IMR-90 (cell line): Measurements from ENCODE around the gene OSBPL3. TPM values are rescaled to one million over a fixed set of nuclear protein-coding genes. Genes with fewer than 3 reads are reported as not detected.

Experiments
- ATAC-seq: fragments of 200-7000 bp; cut with Tn5 transposase; 2 replicates; pipeline ENCODE4 v1.9.1; 2020; ENCODE audit warnings: low read depth, mild to moderate bottlenecking, moderate library complexity
- BruUV-seq: library from RNA; stranded (reverse); fragments of 400-500 nt; replicated peaks from 2 replicates; lab custom pipeline; 2021; lab: Mats Ljungman, UMichigan
- CTCF ChIA-PET: fragments of 300-600 bp; formaldehyde crosslinking; extraction: SDS; loops from one replicate; lab custom pipeline; 2021; ENCODE audit warnings: antibody characterized with exemption; lab: Yijun Ruan, JAX
- POLR2A ChIA-PET: fragments of 300-600 bp; sonication (Branson Sonifier 250); formaldehyde crosslinking; loops from one replicate; lab custom pipeline; 2022; ENCODE audit warnings: antibody characterized with exemption; ENCODE audit not compliant: unreplicated experiment; lab: Charles Lee
- DNase-seq: peaks from one replicate; pipeline ENCODE4 v3.0.0; 2013
- H2AFZ ChIP-seq: replicated peaks from 2 replicates; pipeline ENCODE3; 2013; ENCODE audit warnings: low read length, mild to moderate bottlenecking; ENCODE audit not compliant: poor library complexity
- H2AK5ac ChIP-seq: 2 replicates; pipeline ENCODE4 v1.6.1; 2013; ENCODE audit warnings: low read depth, low read length, inconsistent platforms
- H2AK9ac ChIP-seq: replicated peaks from 2 replicates; pipeline ENCODE3; 2013; ENCODE audit warnings: mild to moderate bottlenecking, low read depth, low read length, moderate library complexity; ENCODE audit not compliant: poor library complexity
- H2BK120ac ChIP-seq: 2 replicates; pipeline ENCODE4 v1.6.1; 2013; ENCODE audit warnings: low read depth, low read length, inconsistent platforms
- H2BK15ac ChIP-seq: 3 replicates; pipeline ENCODE4 v1.6.1; 2013; ENCODE audit warnings: low read depth, low read length, inconsistent platforms
- H2BK20ac ChIP-seq: 2 replicates; pipeline ENCODE4 v1.6.1; 2013; ENCODE audit warnings: low read depth, mild to moderate bottlenecking, inconsistent platforms, low read length, moderate library complexity
- H2BK5ac ChIP-seq: 2 replicates; pipeline ENCODE4 v1.6.1; 2013; ENCODE audit warnings: mild to moderate bottlenecking, low read depth, low read length, inconsistent platforms; ENCODE audit not compliant: poor library complexity, severe bottlenecking
- H3K14ac ChIP-seq: replicated peaks from 2 replicates; pipeline ENCODE4 v1.6.1; 2013; ENCODE audit warnings: low read depth, low read length, inconsistent platforms
- H3K18ac ChIP-seq: 2 replicates; pipeline ENCODE4 v1.6.1; 2013; ENCODE audit warnings: low read depth, low read length, control low read depth
- H3K23ac ChIP-seq: 2 replicates; pipeline ENCODE4 v1.6.1; 2013; ENCODE audit warnings: low read depth, low read length, inconsistent platforms
- H3K27ac ChIP-seq: 2 replicates; pipeline ENCODE4 v1.5.1; 2013; ENCODE audit warnings: mild to moderate bottlenecking, control low read depth, low read length; ENCODE audit not compliant: insufficient read depth
- H3K27me3 ChIP-seq: 2 replicates; pipeline ENCODE4 v1.6.1; 2013; ENCODE audit warnings: low read length; ENCODE audit not compliant: control insufficient read depth, insufficient read depth
- H3K36me3 ChIP-seq: 2 replicates; pipeline ENCODE4 v1.6.1; 2013; ENCODE audit warnings: low read length, mixed read lengths; ENCODE audit not compliant: control insufficient read depth, insufficient read depth
- H3K4ac ChIP-seq: 2 replicates; pipeline ENCODE4 v1.6.1; 2013; ENCODE audit warnings: low read depth, low read length, inconsistent platforms
- H3K4me1 ChIP-seq: 2 replicates; pipeline ENCODE4 v1.6.1; 2013; ENCODE audit warnings: low read length, mixed read lengths; ENCODE audit not compliant: control insufficient read depth, insufficient read depth
- H3K4me2 ChIP-seq: 2 replicates; pipeline ENCODE4 v1.6.1; 2013; ENCODE audit warnings: low read depth, mild to moderate bottlenecking, control low read depth, low read length, moderate library complexity
- H3K4me3 ChIP-seq: 2 replicates; pipeline ENCODE4 v1.5.1; 2013; ENCODE audit warnings: low read depth, mild to moderate bottlenecking, control low read depth, low read length, moderate library complexity; ENCODE audit not compliant: insufficient read depth
- H3K56ac ChIP-seq: 2 replicates; pipeline ENCODE4 v1.6.1; 2013; ENCODE audit warnings: low read length, inconsistent platforms; ENCODE audit not compliant: insufficient read depth; ENCODE audit errors: extremely low read depth
- H3K79me1 ChIP-seq, 2 experiments: 2 replicates each; pipeline ENCODE4 v1.6.1; 2013; ENCODE audit warnings: low read length in 2 of 2, inconsistent platforms in 1 of 2, low read depth in 1 of 2
- H3K9ac ChIP-seq: 2 replicates; pipeline ENCODE4 v1.6.1; 2013; ENCODE audit warnings: low read depth, low read length, control low read depth
- H3K9me1 ChIP-seq: 2 replicates; pipeline ENCODE4 v1.6.1; 2013; ENCODE audit warnings: low read length, inconsistent platforms; ENCODE audit not compliant: insufficient read depth
- H3K9me3 ChIP-seq: 2 replicates; pipeline ENCODE4 v1.6.1; 2013; ENCODE audit warnings: low read length; ENCODE audit not compliant: control insufficient read depth, insufficient read depth
- H4K20me1 ChIP-seq: 2 replicates; pipeline ENCODE4 v1.6.1; 2013; ENCODE audit warnings: low read length, inconsistent platforms; ENCODE audit not compliant: insufficient read depth
- H4K5ac ChIP-seq: 2 replicates; pipeline ENCODE4 v1.6.1; 2013; ENCODE audit warnings: mild to moderate bottlenecking, low read depth, low read length, control low read depth
- H4K8ac ChIP-seq, 2 experiments: 2 replicates each; pipeline ENCODE4 v1.6.1; 2013; ENCODE audit warnings: low read depth in 2 of 2, low read length in 2 of 2, control low read depth in 1 of 2, inconsistent platforms in 1 of 2
- H4K91ac ChIP-seq: 2 replicates; pipeline ENCODE4 v1.6.1; 2013; ENCODE audit warnings: low read depth, low read length, inconsistent platforms; ENCODE audit not compliant: insufficient read depth
- BHLHE40 ChIP-seq: fragments of 150-350 bp; IDR thresholded peaks from 2 replicates; pipeline ENCODE4 v1.6.1; 2016; ENCODE audit warnings: mild to moderate bottlenecking, low read depth, low read length
- CHD1 ChIP-seq: IDR thresholded peaks from 2 replicates; pipeline ENCODE4 v1.6.1; 2012; ENCODE audit warnings: low read depth, low read length, improper control_type of control experiment
- FOS ChIP-seq: fragments of 150-350 bp; IDR thresholded peaks from 2 replicates; pipeline ENCODE4 v1.6.1; 2016; ENCODE audit warnings: low read depth, low read length
- MAFK ChIP-seq: IDR thresholded peaks from 2 replicates; pipeline ENCODE4 v1.6.1; 2012; ENCODE audit warnings: low read depth, low read length, improper control_type of control experiment
- MAZ ChIP-seq: IDR thresholded peaks from 2 replicates; pipeline ENCODE4 v1.6.1; 2012; ENCODE audit warnings: low read depth, mild to moderate bottlenecking, low read length, improper control_type of control experiment, moderate library complexity, borderline replicate concordance
- MXI1 ChIP-seq: IDR thresholded peaks from 2 replicates; pipeline ENCODE4 v1.6.1; 2012; ENCODE audit warnings: low read depth, mild to moderate bottlenecking, low read length, moderate library complexity, borderline replicate concordance
- NFE2L2 ChIP-seq: fragments of 150-350 bp; IDR thresholded peaks from 2 replicates; pipeline ENCODE4 v1.6.1; 2016; ENCODE audit warnings: low read depth, mild to moderate bottlenecking, low read length
- RAD21 ChIP-seq: IDR thresholded peaks from 2 replicates; pipeline ENCODE4 v1.6.1; 2012; ENCODE audit warnings: low read length, improper control_type of control experiment
- RCOR1 ChIP-seq: IDR thresholded peaks from 2 replicates; pipeline ENCODE4 v1.6.1; 2012; ENCODE audit warnings: mild to moderate bottlenecking, low read length, improper control_type of control experiment; ENCODE audit not compliant: insufficient replicate concordance
- WGBS, 2 experiments: methylation state at CpG; one replicate each; pipeline versions ENCODE4 v1.1.5 to v1.1.7; 2013; ENCODE audit warnings: missing lambda C conversion rate in 2 of 2; ENCODE audit not compliant: insufficient read length in 1 of 2; ENCODE audit errors: extremely low coverage in 2 of 2; 5-methylcytosine and 5-hydroxymethylcytosine counted together
- dilution Hi-C: fragments of 300-500 bp; cut with HindIII; formaldehyde crosslinking; loops from one replicate; pipeline ENCODE4 v1.14.3; 2018; ENCODE audit warnings: low sequenced_read_pairs; ENCODE audit not compliant: unreplicated experiment
- in situ Hi-C: fragments of 300-500 bp; cut with MboI; formaldehyde crosslinking; loops from 3 replicates; pipeline ENCODE4 v1.14.3; 2019; ENCODE audit warnings: low sequenced_read_pairs, inconsistent platforms, mixed read lengths
- intact Hi-C: fragments of 100-400 bp; cut with micrococcal nuclease; formaldehyde crosslinking; loops from 2 replicates; pipeline ENCODE4 v1.10.0; 2022
- polyA plus RNA-seq, 3 experiments: library from polyadenylated mRNA; depleted of rRNA; stranded (reverse); fragments of >200 nt; gene quantifications; 2 replicates each; pipeline ENCODE4 v1.2.3, GENCODE V29; 2012; ENCODE audit warnings: low replicate concordance in 1 of 3
- total RNA-seq: library from RNA; depleted of rRNA; stranded (reverse); fragments of >200 nt; gene quantifications from 2 replicates; pipeline ENCODE4 v1.2.3, GENCODE V29; 2012
- TF ChIP-seq, protein P1 (sequence below): conservative IDR thresholded peaks from 2 replicates; pipeline ENCODE4 v1.5.1; 2012; ENCODE audit warnings: mild to moderate bottlenecking, low read depth, low read length, improper control_type of control experiment
- TF ChIP-seq, protein P2 (sequence below): fragments of 150-350 bp; IDR thresholded peaks from 2 replicates; pipeline ENCODE4 v1.6.1; 2017; ENCODE audit warnings: mild to moderate bottlenecking, antibody characterized with exemption, low read length, low read depth

Gene OSBPL3
- total and polyA plus RNA-seq, 2 of the 4 experiments (the other 2 are of a cell fraction): 18.0 to 29.9 TPM

DNA sequence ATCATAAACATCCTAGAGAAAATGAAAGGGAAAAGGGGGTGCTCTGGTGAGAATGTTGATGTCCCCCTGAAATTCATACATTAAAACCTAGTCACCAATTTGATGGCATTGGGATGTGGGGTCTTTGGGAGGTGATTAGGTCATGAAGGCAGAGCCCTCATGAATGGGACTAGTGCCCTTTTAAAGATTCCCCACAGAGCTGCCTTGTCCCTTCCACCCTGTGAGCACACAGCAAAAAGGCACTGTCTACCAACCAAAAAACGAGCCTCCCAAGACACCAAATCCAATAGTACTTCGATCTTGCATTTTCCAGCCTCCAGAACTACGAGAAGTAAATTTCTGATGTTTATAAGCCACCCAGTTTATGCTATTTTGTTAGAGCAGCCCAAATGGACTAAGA lies 47.6 kb downstream of the OSBPL3 start:
- Histone ChIP-seq H2BK5ac (no peak overlapping the region), H3K27ac (no peak overlapping the region), H4K20me1 (no peaks in the 10 kb centered on the region), H2AK9ac (no peak overlapping the region), H3K27me3 (no peaks in the 10 kb centered on the region), H3K9ac (no peak overlapping the region), H3K23ac (no peak overlapping the region), H4K91ac (no peak overlapping the region), H4K8ac (no peak overlapping the region), H2AK5ac (no peak overlapping the region), H3K4ac (no peak overlapping the region), H3K9me3 (no peaks in the 10 kb centered on the region), H3K79me1 (peaks cover 39 to 64% of the 10 kb centered on the region in 2 experiments), H3K4me3 (no peak overlapping the region), H3K14ac (no peak overlapping the region), H3K9me1 (no peaks in the 10 kb centered on the region; the same call in 1 of the 2 replicates), H3K36me3 (no peaks in the 10 kb centered on the region), H4K5ac (no peak overlapping the region), H3K18ac (no peak overlapping the region), H3K4me1 (peaks cover 10% of the 10 kb centered on the region), H3K56ac (no peak overlapping the region), H2AFZ (no peak overlapping the region), H2BK120ac (no peak overlapping the region), H2BK20ac (no peak overlapping the region), H3K4me2 (no peak overlapping the region), H2BK15ac (no peak overlapping the region)
- TF ChIP-seq FOS: no peak
- no peak for TF ChIP-seq RAD21
- TF ChIP-seq, protein P1, sequence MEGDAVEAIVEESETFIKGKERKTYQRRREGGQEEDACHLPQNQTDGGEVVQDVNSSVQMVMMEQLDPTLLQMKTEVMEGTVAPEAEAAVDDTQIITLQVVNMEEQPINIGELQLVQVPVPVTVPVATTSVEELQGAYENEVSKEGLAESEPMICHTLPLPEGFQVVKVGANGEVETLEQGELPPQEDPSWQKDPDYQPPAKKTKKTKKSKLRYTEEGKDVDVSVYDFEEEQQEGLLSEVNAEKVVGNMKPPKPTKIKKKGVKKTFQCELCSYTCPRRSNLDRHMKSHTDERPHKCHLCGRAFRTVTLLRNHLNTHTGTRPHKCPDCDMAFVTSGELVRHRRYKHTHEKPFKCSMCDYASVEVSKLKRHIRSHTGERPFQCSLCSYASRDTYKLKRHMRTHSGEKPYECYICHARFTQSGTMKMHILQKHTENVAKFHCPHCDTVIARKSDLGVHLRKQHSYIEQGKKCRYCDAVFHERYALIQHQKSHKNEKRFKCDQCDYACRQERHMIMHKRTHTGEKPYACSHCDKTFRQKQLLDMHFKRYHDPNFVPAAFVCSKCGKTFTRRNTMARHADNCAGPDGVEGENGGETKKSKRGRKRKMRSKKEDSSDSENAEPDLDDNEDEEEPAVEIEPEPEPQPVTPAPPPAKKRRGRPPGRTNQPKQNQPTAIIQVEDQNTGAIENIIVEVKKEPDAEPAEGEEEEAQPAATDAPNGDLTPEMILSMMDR: no peak
- no peak for TF ChIP-seq MAFK
- no peak for TF ChIP-seq BHLHE40
- no peak for TF ChIP-seq CHD1
- TF ChIP-seq, protein P2, sequence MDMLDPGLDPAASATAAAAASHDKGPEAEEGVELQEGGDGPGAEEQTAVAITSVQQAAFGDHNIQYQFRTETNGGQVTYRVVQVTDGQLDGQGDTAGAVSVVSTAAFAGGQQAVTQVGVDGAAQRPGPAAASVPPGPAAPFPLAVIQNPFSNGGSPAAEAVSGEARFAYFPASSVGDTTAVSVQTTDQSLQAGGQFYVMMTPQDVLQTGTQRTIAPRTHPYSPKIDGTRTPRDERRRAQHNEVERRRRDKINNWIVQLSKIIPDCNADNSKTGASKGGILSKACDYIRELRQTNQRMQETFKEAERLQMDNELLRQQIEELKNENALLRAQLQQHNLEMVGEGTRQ: no peak
- TF ChIP-seq MAZ: no peak
- TF ChIP-seq MXI1: no peak
- TF ChIP-seq RCOR1: no peak
- TF ChIP-seq NFE2L2: no peak
- ChIA-PET POLR2A (no interaction called here), CTCF (no interaction called here)
- WGBS, 2 experiments: 100% methylated on average over 2 of the region's 3 CpGs; no CpG with 5 or more reads in 1 of the 2 experiments
- no TSS peak for BruUV-seq
- in situ Hi-C loops: no loop called here
- intact Hi-C loops: no loop called here
- ATAC-seq (no peak), DNase-seq (no peak)
- dilution Hi-C loops: no loop called here
